Measurements from ENCODE around the gene DAPK2.

The DAPK2 gene

DNA sequence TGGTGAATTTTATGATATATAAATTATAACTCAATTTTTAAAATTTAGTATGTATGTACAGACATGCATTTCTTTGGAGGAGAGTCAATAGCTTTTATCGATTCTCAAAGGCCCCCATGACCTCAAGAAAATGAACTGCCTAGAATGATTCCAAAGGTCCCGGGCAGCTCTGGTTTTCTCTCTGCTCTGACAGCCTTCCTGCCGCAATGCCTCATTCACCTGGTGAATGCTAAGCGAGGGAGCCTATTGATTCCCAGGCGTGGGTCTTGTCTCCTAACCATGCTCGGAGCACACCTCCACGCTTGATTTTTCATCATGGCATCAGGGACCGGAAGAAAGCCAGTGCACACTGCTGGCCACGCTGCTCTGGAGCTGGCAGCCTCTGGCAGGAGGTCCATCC is 132.9 kb downstream of the DAPK2 start:
- no peak for TF ChIP-seq SPI1 (IDR thresholded peaks at IDR 0.05; ENCODE audit: borderline replicate concordance, low read depth)
- TF ChIP-seq GABPA (IDR thresholded peaks at IDR 0.05; ENCODE audit: low read depth), result no peak
- TF ChIP-seq, protein P1, sequence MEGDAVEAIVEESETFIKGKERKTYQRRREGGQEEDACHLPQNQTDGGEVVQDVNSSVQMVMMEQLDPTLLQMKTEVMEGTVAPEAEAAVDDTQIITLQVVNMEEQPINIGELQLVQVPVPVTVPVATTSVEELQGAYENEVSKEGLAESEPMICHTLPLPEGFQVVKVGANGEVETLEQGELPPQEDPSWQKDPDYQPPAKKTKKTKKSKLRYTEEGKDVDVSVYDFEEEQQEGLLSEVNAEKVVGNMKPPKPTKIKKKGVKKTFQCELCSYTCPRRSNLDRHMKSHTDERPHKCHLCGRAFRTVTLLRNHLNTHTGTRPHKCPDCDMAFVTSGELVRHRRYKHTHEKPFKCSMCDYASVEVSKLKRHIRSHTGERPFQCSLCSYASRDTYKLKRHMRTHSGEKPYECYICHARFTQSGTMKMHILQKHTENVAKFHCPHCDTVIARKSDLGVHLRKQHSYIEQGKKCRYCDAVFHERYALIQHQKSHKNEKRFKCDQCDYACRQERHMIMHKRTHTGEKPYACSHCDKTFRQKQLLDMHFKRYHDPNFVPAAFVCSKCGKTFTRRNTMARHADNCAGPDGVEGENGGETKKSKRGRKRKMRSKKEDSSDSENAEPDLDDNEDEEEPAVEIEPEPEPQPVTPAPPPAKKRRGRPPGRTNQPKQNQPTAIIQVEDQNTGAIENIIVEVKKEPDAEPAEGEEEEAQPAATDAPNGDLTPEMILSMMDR (IDR thresholded peaks at IDR 0.05; ENCODE audit: insufficient read depth, low read length), result no peak
- TF ChIP-seq, protein P2, sequence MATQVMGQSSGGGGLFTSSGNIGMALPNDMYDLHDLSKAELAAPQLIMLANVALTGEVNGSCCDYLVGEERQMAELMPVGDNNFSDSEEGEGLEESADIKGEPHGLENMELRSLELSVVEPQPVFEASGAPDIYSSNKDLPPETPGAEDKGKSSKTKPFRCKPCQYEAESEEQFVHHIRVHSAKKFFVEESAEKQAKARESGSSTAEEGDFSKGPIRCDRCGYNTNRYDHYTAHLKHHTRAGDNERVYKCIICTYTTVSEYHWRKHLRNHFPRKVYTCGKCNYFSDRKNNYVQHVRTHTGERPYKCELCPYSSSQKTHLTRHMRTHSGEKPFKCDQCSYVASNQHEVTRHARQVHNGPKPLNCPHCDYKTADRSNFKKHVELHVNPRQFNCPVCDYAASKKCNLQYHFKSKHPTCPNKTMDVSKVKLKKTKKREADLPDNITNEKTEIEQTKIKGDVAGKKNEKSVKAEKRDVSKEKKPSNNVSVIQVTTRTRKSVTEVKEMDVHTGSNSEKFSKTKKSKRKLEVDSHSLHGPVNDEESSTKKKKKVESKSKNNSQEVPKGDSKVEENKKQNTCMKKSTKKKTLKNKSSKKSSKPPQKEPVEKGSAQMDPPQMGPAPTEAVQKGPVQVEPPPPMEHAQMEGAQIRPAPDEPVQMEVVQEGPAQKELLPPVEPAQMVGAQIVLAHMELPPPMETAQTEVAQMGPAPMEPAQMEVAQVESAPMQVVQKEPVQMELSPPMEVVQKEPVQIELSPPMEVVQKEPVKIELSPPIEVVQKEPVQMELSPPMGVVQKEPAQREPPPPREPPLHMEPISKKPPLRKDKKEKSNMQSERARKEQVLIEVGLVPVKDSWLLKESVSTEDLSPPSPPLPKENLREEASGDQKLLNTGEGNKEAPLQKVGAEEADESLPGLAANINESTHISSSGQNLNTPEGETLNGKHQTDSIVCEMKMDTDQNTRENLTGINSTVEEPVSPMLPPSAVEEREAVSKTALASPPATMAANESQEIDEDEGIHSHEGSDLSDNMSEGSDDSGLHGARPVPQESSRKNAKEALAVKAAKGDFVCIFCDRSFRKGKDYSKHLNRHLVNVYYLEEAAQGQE (IDR thresholded peaks at IDR 0.05; ENCODE audit: insufficient replicate concordance, low read depth), result no peak
- TF ChIP-seq POLR2AphosphoS5 (IDR thresholded peaks at IDR 0.05; ENCODE audit: low read depth), result no peak
- H3K27me3 ChIP-seq (ENCODE audit: insufficient read depth, poor library complexity, severe bottlenecking), result no peaks in the 10 kb centered on the region
- no peak overlapping the region for H3K27ac ChIP-seq (replicated peaks)
- no peak for DNase-seq (ENCODE audit: low read depth in 1 of 2, low spot score in 1 of 2)
- no peak overlapping the region for H3K4me3 ChIP-seq (replicated peaks; ENCODE audit: insufficient read depth, low read length)

DNA sequence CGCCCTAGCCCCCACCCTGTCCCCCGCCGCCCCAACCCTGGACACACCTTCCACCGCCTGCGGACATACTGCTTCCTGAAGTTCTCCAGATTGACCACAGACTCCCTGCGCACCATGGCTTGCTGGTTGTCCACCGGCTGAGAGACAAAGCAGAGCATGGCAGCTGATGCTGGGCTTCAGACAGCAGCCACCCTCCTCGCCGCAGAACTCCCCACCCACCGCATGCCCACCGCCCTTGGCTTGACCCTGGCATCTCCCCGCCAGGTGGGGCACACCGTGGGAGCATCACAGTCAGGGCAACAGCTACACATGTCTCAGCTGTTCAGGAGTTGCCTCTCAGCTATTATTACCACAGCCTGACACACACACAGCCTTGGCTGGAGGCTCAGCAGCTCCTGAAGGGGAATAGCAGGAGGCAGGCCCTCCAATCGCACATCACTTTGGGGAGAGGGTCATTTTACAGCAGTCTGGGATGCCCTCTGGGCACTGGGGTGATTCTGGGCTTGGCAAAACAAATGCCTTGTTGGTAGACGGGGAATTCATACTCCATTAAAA is 134.1 kb downstream of the DAPK2 start:
- H3K27ac ChIP-seq (replicated peaks), result no peak overlapping the region
- TF ChIP-seq POLR2AphosphoS5 (IDR thresholded peaks at IDR 0.05; ENCODE audit: low read depth) (no peak), GABPA (IDR thresholded peaks at IDR 0.05; ENCODE audit: low read depth) (no peak), SPI1 (IDR thresholded peaks at IDR 0.05; ENCODE audit: borderline replicate concordance, low read depth) (no peak)
- TF ChIP-seq, protein P2 (IDR thresholded peaks at IDR 0.05; ENCODE audit: insufficient replicate concordance, low read depth), result no peak
- TF ChIP-seq, protein P1 (IDR thresholded peaks at IDR 0.05; ENCODE audit: insufficient read depth, low read length), result no peak
- H3K27me3 ChIP-seq (ENCODE audit: insufficient read depth, poor library complexity, severe bottlenecking), result no peaks in the 10 kb centered on the region
- DNase-seq (ENCODE audit: low read depth in 1 of 2, low spot score in 1 of 2), result no peak
- H3K4me3 ChIP-seq (replicated peaks; ENCODE audit: insufficient read depth, low read length), result no peak overlapping the region

DNA sequence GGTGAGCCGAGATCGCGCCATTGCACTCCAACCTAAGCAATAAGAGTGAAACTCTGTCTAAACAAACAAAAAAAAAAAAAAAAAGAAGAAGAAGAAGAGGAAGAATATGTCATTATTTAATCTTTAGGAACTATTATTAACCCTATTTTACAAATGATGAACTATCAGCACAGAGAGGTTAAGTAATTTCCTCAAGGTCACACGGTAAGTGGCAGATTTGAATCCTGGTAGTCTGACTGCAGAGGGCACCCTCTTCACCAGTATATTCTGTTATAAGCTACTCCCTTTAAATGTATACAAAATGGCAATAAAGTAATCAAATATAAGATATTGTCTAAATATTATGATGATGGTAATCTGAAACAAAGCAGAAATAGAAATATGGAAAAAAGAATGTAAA is 135.1 kb downstream of the DAPK2 start:
- Histone ChIP-seq H3K27ac (replicated peaks) (no peak overlapping the region), H3K4me3 (replicated peaks; ENCODE audit: insufficient read depth, low read length) (no peak overlapping the region), H3K27me3 (ENCODE audit: insufficient read depth, poor library complexity, severe bottlenecking) (no peaks in the 10 kb centered on the region)
- DNase-seq (ENCODE audit: low read depth in 1 of 2, low spot score in 1 of 2), result no peak
- TF ChIP-seq GABPA (IDR thresholded peaks at IDR 0.05; ENCODE audit: low read depth) (no peak), POLR2AphosphoS5 (IDR thresholded peaks at IDR 0.05; ENCODE audit: low read depth) (no peak), SPI1 (IDR thresholded peaks at IDR 0.05; ENCODE audit: borderline replicate concordance, low read depth) (no peak)

DNA sequence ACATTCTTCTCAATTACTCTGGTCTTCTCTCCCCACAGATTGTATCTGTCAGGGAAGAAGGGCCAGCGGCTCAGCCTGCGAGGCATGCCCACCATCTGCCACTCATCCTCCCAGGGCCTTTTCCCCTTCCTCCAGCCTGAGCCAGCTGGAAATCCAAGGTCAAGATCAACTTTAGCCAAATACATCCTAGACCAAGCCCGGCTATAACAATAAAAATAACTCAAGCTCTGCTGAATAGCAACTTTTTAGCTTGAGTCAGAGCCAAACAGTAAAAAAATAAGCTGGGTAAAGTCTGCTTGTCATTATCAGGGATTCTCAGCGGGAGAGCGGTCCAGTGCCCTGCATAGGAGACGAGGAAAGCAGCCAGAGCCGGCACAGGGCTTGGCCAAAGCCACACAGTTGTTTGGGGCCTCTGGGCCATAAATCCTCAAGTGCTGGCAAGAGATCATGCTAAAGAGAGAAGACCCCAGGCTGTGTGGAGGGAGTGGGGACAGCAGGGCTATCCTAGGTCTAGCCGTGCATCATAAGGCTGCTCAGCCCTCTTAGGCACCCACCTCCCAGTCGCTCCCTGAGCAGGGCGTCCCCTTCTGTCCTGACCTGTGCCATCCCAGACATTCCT is 136.4 kb downstream of the DAPK2 start:
- Histone ChIP-seq H3K4me3 (replicated peaks; ENCODE audit: insufficient read depth, low read length) (no peak overlapping the region), H3K27ac (replicated peaks) (no peak overlapping the region), H3K27me3 (ENCODE audit: insufficient read depth, poor library complexity, severe bottlenecking) (no peaks in the 10 kb centered on the region)
- no peak for DNase-seq (ENCODE audit: low read depth in 1 of 2, low spot score in 1 of 2)
- TF ChIP-seq POLR2AphosphoS5 (IDR thresholded peaks at IDR 0.05; ENCODE audit: low read depth), result no peak
- no peak for TF ChIP-seq SPI1 (IDR thresholded peaks at IDR 0.05; ENCODE audit: borderline replicate concordance, low read depth)
- no peak for TF ChIP-seq GABPA (IDR thresholded peaks at IDR 0.05; ENCODE audit: low read depth)
- TF ChIP-seq, protein P2 (IDR thresholded peaks at IDR 0.05; ENCODE audit: insufficient replicate concordance, low read depth), result no peak
- TF ChIP-seq, protein P1 (IDR thresholded peaks at IDR 0.05; ENCODE audit: insufficient read depth, low read length), result no peak

Data from HL-60 (cell line).